ENCODE measurements around the gene RBPJ.

RBPJ gene

DNA sequence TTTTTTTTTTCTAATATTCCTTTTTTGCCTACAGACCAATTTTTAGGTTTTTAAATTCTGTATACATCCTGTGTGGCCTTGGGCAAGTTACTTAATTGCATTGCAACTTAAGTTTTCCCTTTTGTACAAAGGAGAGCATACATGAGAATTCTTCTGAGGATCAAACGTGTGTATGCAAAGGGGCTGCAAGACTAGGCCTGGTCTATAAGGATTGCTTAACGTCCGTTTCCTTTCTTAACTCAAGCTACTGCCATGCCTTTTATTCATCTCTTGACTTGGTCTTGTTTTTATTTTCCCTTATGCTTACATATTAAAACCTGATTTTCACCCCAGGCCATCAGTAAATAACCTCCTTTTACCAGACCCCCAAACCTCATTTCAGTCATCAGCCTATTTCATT lies 13.6 kb downstream of the RBPJ start:
- in situ Hi-C loops (cut with HindIII; ENCODE audit: low sequenced_read_pairs), result no loop called here
- TF ChIP-seq, protein P1, sequence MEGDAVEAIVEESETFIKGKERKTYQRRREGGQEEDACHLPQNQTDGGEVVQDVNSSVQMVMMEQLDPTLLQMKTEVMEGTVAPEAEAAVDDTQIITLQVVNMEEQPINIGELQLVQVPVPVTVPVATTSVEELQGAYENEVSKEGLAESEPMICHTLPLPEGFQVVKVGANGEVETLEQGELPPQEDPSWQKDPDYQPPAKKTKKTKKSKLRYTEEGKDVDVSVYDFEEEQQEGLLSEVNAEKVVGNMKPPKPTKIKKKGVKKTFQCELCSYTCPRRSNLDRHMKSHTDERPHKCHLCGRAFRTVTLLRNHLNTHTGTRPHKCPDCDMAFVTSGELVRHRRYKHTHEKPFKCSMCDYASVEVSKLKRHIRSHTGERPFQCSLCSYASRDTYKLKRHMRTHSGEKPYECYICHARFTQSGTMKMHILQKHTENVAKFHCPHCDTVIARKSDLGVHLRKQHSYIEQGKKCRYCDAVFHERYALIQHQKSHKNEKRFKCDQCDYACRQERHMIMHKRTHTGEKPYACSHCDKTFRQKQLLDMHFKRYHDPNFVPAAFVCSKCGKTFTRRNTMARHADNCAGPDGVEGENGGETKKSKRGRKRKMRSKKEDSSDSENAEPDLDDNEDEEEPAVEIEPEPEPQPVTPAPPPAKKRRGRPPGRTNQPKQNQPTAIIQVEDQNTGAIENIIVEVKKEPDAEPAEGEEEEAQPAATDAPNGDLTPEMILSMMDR (IDR thresholded peaks at IDR 0.05; ENCODE audit: low read depth, low read length), result no peak
- H3K4me3 ChIP-seq (ENCODE audit: low read depth, low read length), result no peak overlapping the region
- DNase-seq (ENCODE audit: low read depth, low spot score), result no peak

DNA sequence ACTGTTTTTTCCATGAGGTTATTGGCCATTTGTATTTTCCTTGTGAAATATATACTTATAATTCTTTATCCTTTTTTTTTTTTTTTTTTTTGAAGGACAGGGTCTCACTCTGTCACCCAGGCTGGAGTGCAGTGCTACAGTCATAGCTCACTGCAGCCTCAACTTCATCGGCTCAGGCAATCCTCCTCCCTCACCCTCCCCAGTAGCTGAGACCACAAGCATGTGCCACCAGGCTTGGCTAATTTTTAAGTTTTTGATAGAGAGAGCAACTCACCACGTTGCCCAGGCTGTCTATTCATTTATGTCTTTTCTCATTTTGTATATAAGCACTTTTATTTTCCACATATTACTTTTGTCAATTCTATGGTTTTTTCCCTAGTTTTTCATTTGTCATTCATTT lies 16.8 kb downstream of the RBPJ start:
- in situ Hi-C loops (cut with HindIII; ENCODE audit: low sequenced_read_pairs), result no loop called here
- no peak for DNase-seq (ENCODE audit: low read depth, low spot score)
- TF ChIP-seq, protein P1 (IDR thresholded peaks at IDR 0.05; ENCODE audit: low read depth, low read length), result no peak
- no peak overlapping the region for H3K4me3 ChIP-seq (ENCODE audit: low read depth, low read length)

DNA sequence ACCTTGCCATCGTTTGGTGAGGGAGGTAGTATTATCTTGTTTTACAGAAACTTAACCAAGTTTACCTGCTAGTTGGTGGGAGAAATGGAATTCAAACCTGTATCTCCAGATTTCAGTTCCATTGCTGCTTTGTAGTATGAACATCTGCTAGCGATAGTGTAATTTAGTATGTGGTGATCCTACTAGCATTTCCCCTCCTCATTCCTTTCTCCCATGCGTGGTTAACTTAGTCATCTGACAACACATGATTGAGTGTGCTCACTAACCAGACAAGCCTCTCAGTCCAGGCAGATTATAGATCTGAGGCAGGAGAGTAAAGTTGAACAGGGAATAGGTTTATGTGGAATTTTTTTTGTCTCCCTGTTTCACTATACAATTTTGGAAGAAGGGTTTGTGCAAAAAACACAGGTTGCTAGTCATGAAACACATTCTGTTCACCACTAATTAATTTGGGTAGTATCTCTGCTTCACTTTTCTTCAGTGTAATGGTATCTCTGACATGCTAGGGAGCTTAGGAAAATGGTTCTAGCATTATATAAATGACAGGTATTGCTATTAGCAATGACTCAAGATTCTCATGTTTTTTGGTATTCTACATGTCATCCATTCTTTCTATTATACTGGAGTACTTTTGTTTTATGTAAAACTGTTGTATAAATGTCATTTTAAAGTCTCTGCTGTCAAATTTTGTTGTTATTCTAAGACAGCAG lies 21.7 kb downstream of the RBPJ start:
- H3K4me3 ChIP-seq (ENCODE audit: low read depth, low read length), result no peak overlapping the region
- TF ChIP-seq, protein P1 (IDR thresholded peaks at IDR 0.05; ENCODE audit: low read depth, low read length), result no peak
- in situ Hi-C loops (cut with HindIII; ENCODE audit: low sequenced_read_pairs), result no loop called here
- DNase-seq (ENCODE audit: low read depth, low spot score), result peak; percentile 88

DNA sequence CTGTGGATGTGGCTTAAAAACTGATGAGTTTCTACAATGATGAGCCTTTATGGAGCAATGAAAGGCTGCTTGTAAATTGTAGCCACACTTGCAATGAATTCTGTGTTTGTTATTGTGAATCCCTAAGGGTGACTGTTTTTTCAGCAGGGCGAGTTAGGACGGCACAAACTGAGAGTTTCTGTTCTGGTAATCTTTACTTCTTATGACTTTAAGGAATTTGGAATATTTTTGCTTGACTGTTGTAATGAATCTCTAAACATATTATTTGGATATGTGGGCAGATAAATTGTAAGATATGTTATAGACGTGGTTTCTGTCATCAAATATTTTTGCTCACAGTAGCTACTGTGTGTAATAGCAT lies 22.2 kb downstream of the RBPJ start:
- peak; percentile 29 for DNase-seq (ENCODE audit: low read depth, low spot score)
- TF ChIP-seq, protein P1 (IDR thresholded peaks at IDR 0.05; ENCODE audit: low read depth, low read length), result no peak
- in situ Hi-C loops (cut with HindIII; ENCODE audit: low sequenced_read_pairs), result no loop called here
- no peak overlapping the region for H3K4me3 ChIP-seq (ENCODE audit: low read depth, low read length)

DNA sequence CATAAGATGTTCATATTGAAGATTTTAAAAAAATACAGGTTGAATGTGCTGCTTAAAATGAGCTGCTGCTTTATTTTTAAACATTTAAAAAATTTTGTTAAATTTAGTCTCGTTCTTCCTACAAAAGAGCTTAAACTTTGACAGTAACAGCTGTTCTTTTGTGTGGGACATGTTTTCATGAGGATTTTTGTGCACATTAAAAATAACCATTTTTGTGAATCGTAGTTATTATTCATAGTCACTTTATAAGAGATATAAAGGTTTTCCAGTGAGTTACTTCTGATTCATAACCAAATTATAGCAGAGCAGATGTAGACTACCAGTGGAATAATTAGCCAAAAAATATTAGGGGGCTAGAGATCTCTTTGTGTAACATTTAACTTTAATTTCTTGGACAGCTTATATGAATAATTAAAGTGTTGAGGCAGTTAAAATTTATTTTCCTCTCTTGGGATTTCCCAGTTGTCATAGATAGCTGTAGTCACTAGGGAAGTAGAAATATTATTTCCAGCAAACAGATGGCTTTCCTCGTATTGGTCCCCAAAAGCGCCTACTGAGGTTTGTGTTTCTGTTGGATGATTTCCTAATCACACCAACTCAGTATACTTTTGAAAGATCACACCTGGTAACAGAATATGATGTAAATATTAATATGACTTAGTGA lies 24.2 kb downstream of the RBPJ start:
- no peak for DNase-seq (ENCODE audit: low read depth, low spot score)
- TF ChIP-seq, protein P1 (IDR thresholded peaks at IDR 0.05; ENCODE audit: low read depth, low read length), result no peak
- H3K4me3 ChIP-seq (ENCODE audit: low read depth, low read length), result no peak overlapping the region
- in situ Hi-C loops (cut with HindIII; ENCODE audit: low sequenced_read_pairs), result no loop called here

DNA sequence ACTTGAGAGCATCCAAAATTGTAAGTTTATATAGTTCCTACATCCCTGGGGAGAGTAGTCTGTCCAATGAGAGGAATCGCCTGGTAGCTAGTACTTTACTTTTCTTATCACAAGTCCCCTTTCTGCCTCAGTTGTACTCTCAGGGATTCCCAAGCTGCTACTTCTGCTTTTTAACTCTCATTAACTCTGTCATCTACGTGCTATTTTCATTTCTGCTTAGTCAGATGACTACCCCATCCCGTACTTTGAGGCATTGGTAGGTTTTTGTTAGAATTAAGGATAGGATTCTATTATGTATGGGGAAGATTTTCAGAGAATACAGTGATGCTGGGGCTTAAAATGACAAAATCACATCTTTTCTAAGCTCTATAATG lies 24.7 kb downstream of the RBPJ start:
- in situ Hi-C loops (cut with HindIII; ENCODE audit: low sequenced_read_pairs), result no loop called here
- TF ChIP-seq, protein P1 (IDR thresholded peaks at IDR 0.05; ENCODE audit: low read depth, low read length), result no peak
- H3K4me3 ChIP-seq (ENCODE audit: low read depth, low read length), result no peak overlapping the region
- no peak for DNase-seq (ENCODE audit: low read depth, low spot score)
